Stimulated activated CD8-positive, alpha-beta memory T cell treated with anti-CD3 and anti-CD28 coated beads, Interleukin-7, amount 100 ng/mL, for 4 hours (primary cell): ENCODE data around the gene TTC33.

ENCODE experiments used
- DNase-seq, 2 donors: peaks; one replicate each; pipeline ENCODE4 v3.0.0-alpha.2; 2020; ENCODE audit warnings: low read depth in 2 of 2

The TTC33 gene

DNA sequence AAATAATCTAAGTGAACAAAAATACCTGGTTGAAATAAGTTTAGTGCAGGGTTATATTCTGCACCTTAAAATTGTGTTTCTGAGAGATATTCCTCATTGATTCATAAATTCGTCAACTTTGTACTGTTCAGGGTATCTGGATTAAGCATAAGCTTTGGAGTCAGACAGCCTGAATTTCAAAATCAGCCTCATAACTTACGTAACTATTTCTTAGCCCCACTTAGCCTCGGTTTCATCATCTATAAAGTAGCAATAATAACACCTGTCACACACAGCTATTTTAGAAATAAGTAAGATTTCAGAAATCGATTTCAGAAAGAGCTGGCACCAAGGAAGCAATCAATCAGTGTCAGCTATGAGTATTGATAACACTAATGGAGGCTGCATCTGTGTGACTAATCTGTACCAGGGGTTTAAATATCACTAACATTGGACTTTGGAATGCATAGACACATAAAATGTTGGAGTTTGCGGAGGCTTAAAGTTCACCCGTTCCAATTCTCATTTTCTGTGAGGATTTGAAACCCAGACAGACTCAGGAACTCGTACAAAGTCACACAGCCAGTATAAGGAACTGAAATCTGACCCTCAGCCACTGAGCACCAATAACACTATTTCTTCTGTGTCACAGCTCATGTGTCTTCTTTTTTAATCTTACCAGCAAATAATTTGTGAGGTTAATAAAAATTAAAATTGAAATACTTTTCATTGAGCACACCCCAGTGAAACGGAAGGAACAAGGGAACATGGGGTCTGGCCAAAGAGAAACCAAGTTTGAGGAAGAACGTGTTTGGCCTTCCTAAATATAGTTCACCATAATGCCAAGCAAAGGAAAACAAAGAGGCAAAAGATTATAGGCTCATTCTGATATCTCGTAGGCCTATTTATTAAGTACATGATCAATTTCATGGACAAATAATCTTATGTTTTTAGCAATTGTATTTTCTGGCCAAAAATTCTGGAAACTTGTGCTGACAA lies 270.5 kb downstream of the TTC33 start:
- DNase-seq = no peak

DNA sequence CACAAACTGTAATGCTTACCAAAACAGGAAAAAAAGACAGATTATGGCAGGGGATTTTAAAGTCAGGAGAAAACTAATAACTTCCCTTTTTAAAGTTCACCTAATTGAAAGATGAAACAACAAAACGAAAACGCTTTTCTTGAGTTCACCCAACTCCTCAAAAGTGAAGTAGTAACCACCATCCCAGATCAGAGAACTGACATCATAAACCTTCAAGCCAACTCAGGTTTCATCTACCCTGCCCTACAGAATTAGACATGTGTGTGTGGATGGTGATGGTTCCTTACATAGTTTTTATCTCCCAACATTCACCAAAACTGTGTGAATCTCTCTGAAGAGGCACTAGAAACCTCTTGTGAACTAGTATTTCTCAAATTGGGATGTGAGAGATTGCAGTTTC lies 271.3 kb downstream of the TTC33 start:
- no peak for DNase-seq

DNA sequence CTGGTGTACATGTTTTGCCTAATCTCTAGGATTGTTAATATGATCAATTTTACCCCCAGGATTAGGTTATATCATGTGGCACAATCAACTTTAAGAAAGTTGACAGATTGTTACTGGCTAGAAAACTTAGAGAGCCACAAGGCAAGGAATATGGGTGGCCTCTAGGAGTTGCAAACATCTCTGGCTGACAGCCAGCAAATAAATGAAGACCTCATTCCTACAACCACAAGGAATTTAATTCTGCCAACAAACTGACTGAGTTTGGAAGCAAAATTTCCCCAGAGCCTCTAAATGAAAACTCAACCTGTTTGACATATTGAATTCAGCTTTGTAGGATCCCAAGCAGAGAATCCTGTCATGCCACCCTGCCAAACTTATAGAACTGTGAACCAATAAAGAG lies 272.4 kb downstream of the TTC33 start:
- DNase-seq = no peak

DNA sequence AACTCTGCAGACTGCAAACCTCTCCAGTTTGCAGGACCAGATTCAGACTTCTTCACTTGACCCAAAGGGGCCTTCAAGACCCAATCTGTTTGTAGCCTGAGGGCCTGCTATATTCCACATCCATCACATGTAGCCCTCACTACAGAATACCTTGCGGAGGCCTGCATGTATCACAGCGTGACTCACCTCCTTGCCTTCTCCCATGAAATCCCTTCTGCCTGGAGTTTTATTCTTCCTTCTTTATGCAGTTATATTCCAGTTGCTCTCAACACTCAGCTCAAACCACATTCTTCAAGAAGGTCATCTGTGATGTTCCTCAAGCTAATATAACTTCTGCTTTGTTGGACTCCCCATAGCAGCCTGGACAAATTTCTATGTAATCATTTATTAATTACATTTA lies 274.5 kb downstream of the TTC33 start:
- no peak for DNase-seq

DNA sequence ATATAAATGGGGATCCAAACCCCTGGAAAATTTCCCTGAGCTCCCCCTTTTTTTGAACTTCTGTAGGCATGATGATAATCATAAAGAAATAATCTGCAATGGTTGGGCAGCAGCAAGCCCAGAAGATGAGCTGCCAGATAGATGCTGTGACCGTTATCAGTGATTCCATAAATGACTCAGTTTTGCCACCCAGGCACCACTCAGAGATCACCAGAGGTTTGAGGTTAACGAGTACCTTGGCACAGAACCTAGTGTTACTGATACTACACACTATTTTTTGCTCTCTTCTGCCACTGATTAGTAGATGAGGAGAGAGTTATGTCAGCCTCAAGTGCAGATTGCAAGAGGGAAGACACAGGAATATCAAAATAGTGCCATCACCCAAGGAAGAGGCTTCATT lies 275.4 kb downstream of the TTC33 start:
- peak; percentile 21 to 23 for DNase-seq

DNA sequence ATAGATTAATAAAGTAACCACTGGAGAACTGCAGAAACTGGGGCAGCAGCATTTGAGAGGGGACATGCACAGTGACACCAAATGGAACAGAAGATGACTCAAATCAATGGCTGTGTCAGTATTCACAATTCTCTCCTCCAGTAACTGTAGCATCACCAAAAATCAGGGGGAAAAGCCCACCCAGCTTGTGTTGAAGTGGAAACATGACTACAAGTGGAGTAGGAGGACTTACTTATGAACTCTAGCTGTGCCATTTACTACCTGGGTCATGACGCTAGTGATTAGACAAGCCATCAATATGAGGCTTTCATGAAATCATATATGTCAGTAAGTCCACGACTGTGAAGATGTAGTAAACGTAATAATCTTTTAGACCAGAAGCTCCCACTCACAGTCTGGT lies 275.8 kb downstream of the TTC33 start:
- no peak for DNase-seq

DNA sequence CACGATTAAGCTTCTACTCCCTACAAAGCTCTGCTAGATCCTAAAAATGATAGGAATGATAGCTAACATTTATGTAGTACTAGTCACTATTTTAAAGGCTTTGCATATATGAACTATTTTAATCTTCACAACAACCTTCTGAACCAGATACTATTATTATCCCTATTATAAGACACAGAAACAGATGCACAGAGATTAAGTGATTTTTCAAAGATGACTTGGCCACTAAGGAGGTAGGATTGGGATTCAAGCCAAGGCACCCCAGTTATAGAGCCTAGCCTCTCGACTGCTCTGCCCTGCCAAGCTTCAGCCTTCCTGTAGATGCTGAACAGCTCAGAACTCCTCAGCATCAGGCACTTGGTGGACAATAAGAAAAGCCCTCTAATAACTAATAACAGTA lies 277.0 kb downstream of the TTC33 start:
- DNase-seq = no peak

DNA sequence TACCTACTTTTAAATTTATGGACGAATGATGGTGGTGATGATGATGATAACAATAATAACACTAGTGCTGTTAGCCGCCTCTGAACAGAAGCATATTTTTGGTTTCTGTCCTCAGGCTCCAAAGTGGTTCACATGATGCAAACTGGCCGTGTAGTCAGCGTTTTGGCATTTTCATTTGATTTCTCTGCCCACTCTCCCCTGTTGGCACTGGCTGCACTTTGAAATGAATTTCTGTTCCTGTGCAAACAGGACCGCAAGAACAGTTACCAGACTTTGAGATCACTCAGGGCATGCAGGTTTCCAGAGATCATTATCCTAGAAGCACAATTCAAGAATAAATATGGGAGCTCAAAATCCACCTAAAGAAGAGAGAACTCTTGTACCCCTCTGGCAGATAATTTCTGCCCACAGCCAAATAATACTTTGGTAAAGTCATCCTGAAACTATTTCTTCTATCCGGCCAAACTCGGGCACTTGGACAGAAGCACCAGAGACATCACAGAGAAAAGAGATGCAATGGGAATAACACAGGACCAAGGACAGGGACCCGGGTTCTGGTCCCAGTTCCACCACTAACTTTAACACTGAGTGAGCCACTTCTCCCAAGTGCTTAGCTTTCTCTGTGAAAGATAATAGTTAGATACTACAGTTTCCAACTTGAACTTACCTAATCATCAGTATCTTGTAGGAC lies 277.8 kb downstream of the TTC33 start:
- DNase-seq = no peak

DNA sequence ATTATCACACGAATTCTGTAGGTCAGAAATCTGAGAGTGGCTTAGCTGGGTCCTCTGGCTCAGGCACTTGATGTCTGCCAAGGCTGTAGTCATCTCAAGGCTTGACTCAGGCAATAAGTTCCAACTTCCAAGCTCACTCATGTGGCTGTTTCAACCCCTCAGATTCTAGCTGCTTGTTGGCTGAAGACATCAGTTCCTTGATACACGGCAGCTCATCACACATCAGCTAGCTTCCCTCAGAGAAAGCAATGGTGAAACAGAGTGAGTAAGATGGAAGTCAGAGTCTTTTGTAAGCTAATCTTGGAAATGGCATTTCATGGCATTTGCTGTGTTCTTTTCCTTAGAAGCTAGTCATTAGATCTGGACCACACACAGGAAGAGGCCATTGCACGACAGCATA lies 280.2 kb downstream of the TTC33 start:
- no peak for DNase-seq

DNA sequence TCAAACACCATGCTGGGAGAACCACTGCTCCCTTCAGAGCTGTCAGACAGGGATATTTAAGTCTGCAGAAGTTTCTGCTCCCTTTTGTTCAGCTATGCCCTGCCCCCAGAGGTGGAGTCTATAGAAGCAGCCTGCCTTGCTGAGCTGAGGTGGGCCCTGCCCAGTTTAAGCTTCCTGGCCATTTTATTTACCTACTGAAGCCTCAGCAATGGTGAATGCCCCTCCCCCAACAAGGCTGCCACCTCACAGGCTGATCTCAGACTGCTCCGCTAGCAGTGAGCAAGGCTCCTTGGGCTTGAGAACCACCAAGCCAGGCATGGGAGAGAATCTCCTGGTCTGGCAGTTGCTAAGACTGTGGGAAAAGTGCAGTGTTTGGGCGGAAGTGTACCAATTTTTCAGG lies 281.5 kb downstream of the TTC33 start:
- no peak for DNase-seq

DNA sequence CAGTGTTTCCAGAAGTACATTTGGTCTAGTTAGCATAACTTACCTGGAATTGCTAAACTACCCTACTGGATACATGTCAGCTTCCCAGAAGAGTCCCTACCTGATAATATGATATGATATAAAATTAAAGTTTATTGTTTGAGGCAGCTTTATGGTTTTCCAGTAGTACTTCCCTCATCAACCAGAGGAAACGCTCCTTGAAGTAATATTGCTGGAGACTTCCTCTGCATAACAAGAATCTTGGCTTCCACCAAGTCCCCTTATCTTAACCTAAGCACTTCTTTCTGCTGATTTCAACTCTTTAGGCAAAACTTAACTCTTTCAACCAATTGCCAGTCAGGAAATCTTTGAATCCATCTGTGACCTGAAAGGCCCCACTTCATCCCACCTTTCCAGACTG lies 290.3 kb downstream of the TTC33 start:
- no peak for DNase-seq

DNA sequence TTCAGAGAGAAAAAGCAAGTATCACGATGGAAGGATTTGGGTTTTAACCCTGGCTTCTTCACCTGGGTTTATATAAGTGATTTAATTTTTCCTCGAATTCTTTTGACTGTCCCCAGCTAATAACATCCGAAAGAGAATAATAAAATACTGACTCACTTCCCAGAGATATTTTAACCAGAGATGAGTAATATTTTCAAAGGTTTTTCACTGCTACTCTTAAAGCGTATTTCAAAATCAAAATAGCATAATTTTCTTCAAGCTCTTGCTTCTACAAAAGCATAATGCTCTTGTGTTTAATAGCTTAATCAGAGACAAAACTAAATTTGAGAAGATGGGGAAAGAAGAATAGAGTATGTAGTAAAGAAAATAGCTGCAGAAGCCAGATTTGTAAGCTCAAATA lies 291.2 kb downstream of the TTC33 start:
- no peak for DNase-seq
